Measurements from ENCODE around the gene PTPRZ1.

Gene PTPRZ1
- long read RNA-seq, result 0 reads

GRCh38 chr7:121872831-121873288 is at the start of gene PTPRZ1:
PTPRZ1 (plus strand) TSS chr7:121873161; CDS start chr7:121873500, 339 bp downstream.
- no peak for DNase-seq (ENCODE audit: low read depth in 1 of 2, low spot score in 1 of 2)
- H3K4me3 ChIP-seq (replicated peaks; ENCODE audit: insufficient read depth, low read length), result no peak within 1 kb of the TSS
- peaks cover 20% of the 10 kb centered on the region for H3K27me3 ChIP-seq (ENCODE audit: insufficient read depth, poor library complexity, severe bottlenecking)
- no peak within 1 kb of the TSS for H3K27ac ChIP-seq (replicated peaks)
- no peak for TF ChIP-seq POLR2AphosphoS5 (IDR thresholded peaks at IDR 0.05; ENCODE audit: low read depth)
- TF ChIP-seq SPI1 (IDR thresholded peaks at IDR 0.05; ENCODE audit: borderline replicate concordance, low read depth), result no peak
- TF ChIP-seq, protein P1, sequence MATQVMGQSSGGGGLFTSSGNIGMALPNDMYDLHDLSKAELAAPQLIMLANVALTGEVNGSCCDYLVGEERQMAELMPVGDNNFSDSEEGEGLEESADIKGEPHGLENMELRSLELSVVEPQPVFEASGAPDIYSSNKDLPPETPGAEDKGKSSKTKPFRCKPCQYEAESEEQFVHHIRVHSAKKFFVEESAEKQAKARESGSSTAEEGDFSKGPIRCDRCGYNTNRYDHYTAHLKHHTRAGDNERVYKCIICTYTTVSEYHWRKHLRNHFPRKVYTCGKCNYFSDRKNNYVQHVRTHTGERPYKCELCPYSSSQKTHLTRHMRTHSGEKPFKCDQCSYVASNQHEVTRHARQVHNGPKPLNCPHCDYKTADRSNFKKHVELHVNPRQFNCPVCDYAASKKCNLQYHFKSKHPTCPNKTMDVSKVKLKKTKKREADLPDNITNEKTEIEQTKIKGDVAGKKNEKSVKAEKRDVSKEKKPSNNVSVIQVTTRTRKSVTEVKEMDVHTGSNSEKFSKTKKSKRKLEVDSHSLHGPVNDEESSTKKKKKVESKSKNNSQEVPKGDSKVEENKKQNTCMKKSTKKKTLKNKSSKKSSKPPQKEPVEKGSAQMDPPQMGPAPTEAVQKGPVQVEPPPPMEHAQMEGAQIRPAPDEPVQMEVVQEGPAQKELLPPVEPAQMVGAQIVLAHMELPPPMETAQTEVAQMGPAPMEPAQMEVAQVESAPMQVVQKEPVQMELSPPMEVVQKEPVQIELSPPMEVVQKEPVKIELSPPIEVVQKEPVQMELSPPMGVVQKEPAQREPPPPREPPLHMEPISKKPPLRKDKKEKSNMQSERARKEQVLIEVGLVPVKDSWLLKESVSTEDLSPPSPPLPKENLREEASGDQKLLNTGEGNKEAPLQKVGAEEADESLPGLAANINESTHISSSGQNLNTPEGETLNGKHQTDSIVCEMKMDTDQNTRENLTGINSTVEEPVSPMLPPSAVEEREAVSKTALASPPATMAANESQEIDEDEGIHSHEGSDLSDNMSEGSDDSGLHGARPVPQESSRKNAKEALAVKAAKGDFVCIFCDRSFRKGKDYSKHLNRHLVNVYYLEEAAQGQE (IDR thresholded peaks at IDR 0.05; ENCODE audit: insufficient replicate concordance, low read depth), result no peak
- TF ChIP-seq, protein P2, sequence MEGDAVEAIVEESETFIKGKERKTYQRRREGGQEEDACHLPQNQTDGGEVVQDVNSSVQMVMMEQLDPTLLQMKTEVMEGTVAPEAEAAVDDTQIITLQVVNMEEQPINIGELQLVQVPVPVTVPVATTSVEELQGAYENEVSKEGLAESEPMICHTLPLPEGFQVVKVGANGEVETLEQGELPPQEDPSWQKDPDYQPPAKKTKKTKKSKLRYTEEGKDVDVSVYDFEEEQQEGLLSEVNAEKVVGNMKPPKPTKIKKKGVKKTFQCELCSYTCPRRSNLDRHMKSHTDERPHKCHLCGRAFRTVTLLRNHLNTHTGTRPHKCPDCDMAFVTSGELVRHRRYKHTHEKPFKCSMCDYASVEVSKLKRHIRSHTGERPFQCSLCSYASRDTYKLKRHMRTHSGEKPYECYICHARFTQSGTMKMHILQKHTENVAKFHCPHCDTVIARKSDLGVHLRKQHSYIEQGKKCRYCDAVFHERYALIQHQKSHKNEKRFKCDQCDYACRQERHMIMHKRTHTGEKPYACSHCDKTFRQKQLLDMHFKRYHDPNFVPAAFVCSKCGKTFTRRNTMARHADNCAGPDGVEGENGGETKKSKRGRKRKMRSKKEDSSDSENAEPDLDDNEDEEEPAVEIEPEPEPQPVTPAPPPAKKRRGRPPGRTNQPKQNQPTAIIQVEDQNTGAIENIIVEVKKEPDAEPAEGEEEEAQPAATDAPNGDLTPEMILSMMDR (IDR thresholded peaks at IDR 0.05; ENCODE audit: insufficient read depth, low read length), result no peak
- TF ChIP-seq GABPA (IDR thresholded peaks at IDR 0.05; ENCODE audit: low read depth), result no peak

GRCh38 chr7:121824276-121824675 is 48.7 kb upstream of the PTPRZ1 start:
- no peaks in the 10 kb centered on the region for H3K27me3 ChIP-seq (ENCODE audit: insufficient read depth, poor library complexity, severe bottlenecking)
- DNase-seq (ENCODE audit: low read depth in 1 of 2, low spot score in 1 of 2), result no peak
- no peak overlapping the region for H3K27ac ChIP-seq (replicated peaks)
- no peak for TF ChIP-seq GABPA (IDR thresholded peaks at IDR 0.05; ENCODE audit: low read depth)
- TF ChIP-seq POLR2AphosphoS5 (IDR thresholded peaks at IDR 0.05; ENCODE audit: low read depth), result no peak
- no peak for TF ChIP-seq SPI1 (IDR thresholded peaks at IDR 0.05; ENCODE audit: borderline replicate concordance, low read depth)
- TF ChIP-seq, protein P1 (IDR thresholded peaks at IDR 0.05; ENCODE audit: insufficient replicate concordance, low read depth), result no peak
- TF ChIP-seq, protein P2 (IDR thresholded peaks at IDR 0.05; ENCODE audit: insufficient read depth, low read length), result no peak
- H3K4me3 ChIP-seq (replicated peaks; ENCODE audit: insufficient read depth, low read length), result no peak overlapping the region

DNA sequence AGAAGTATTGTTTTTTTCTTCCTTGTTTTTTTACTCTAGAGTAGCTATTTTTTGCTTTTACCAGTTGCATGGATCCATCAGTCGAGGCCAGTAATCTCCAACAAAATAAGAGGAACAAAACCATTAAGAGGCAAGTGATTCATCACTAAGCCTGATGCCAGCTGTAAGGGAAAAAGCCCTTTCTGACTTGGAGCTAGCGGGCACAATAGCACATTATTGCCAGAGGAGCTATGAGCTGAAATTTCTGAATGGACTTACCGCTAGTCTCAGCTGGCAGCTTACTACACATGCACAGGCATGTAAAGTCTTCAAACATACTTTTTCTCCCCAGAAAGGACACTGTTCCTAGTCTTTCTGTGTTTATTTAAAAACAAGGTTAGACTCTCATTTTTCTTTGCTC is 41.6 kb upstream of the PTPRZ1 start:
- no peak overlapping the region for H3K4me3 ChIP-seq (replicated peaks; ENCODE audit: insufficient read depth, low read length)
- no peak for DNase-seq (ENCODE audit: low read depth in 1 of 2, low spot score in 1 of 2)
- no peaks in the 10 kb centered on the region for H3K27me3 ChIP-seq (ENCODE audit: insufficient read depth, poor library complexity, severe bottlenecking)
- H3K27ac ChIP-seq (replicated peaks), result no peak overlapping the region
- TF ChIP-seq SPI1 (IDR thresholded peaks at IDR 0.05; ENCODE audit: borderline replicate concordance, low read depth), result no peak
- TF ChIP-seq, protein P1 (IDR thresholded peaks at IDR 0.05; ENCODE audit: insufficient replicate concordance, low read depth), result no peak
- no peak for TF ChIP-seq POLR2AphosphoS5 (IDR thresholded peaks at IDR 0.05; ENCODE audit: low read depth)
- no peak for TF ChIP-seq GABPA (IDR thresholded peaks at IDR 0.05; ENCODE audit: low read depth)
- TF ChIP-seq, protein P2 (IDR thresholded peaks at IDR 0.05; ENCODE audit: insufficient read depth, low read length), result no peak

Data from HL-60 (cell line).